Peyer's patch (tissue), 4 donors: ENCODE results near the gene UGT1A9.

ENCODE experiments used
- POLR2A ChIP-seq, 2 donors: fragments of 450-650 bp; IDR thresholded peaks; one replicate each; pipeline ENCODE4 v1.5.1; 2017; ENCODE audit warnings: antibody characterized with exemption in 2 of 2, mild to moderate bottlenecking in 2 of 2, moderate library complexity in 2 of 2
- TF ChIP-seq, protein P1 (sequence below), 6 experiments: fragments of 450-650 bp in 4 of 6; fragments of 200-600 bp in 2 of 6; sonication (generic) in 1 of 6; IDR thresholded peaks; one replicate each; pipeline ENCODE4 v1.5.1; 2017 to 2019; ENCODE audit warnings: antibody characterized with exemption in 6 of 6, mild to moderate bottlenecking in 3 of 6, moderate library complexity in 1 of 6

DNA sequence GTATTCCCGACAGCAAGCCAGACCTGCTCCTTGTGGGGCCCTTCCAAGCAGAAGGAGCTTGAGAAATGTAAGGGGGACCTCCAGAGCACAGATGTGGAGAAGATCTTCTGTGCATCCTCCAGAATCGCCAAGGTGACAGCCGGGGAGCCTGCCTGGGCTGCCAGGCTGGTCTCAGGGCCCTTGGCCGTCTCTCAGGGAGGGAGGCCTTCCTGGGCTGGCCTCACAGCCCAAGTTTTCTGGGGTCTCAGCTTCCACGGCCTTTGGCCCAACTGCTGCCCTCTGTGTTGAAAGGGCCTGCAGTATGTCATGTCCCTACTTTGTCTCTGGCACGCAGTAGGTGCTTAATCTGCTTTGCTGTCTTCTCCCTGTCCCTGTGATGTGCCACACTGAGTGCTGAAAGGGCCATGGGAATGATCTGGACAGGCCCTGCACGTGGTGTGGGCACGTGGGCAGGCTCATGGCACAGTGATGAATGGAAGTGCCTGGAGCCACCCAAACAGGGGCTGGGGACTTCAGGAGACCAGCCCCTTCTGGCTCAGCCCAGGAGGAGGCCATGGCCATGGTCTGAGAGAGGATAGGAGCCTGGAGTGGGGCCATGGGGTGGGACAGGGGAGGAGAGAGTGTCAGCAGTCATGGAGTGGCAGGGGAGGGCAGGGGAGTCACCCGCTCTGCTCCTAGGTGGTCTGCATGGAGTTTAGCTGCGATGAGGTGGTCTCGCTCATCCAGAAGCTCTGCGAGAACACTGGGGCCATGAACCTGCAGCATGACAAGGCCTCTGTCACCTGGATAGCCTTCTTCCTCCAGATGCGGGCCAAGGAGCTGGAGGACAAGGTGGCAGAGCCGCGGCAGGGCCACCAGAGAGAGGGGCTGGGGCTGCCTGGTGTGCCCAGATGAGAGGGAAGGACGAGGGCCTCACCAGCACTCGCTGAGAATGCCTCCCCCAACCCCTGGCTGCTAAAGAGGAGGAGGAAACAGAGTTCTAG is 147.2 kb downstream of the UGT1A9 start:
- TF ChIP-seq, protein P1, sequence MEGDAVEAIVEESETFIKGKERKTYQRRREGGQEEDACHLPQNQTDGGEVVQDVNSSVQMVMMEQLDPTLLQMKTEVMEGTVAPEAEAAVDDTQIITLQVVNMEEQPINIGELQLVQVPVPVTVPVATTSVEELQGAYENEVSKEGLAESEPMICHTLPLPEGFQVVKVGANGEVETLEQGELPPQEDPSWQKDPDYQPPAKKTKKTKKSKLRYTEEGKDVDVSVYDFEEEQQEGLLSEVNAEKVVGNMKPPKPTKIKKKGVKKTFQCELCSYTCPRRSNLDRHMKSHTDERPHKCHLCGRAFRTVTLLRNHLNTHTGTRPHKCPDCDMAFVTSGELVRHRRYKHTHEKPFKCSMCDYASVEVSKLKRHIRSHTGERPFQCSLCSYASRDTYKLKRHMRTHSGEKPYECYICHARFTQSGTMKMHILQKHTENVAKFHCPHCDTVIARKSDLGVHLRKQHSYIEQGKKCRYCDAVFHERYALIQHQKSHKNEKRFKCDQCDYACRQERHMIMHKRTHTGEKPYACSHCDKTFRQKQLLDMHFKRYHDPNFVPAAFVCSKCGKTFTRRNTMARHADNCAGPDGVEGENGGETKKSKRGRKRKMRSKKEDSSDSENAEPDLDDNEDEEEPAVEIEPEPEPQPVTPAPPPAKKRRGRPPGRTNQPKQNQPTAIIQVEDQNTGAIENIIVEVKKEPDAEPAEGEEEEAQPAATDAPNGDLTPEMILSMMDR (IDR thresholded peaks at IDR 0.05) = no peak
- no peak for TF ChIP-seq POLR2A (IDR thresholded peaks at IDR 0.05)
